HepG2 (cell line): Measurements from ENCODE around the gene ZNF334. TPM values are rescaled to one million over a fixed set of nuclear protein-coding genes. Genes with fewer than 3 reads are reported as not detected.
A peak's percentile ranks its signal among the peaks of the same experiment; 100 is the strongest.

Source experiments
- ATAC-seq: fragments of 200-7000 bp; cut with Tn5 transposase; 3 replicates; pipeline ENCODE4 v1.9.1; 2020; ENCODE audit warnings: mild to moderate bottlenecking, moderate library complexity
- BruUV-seq: library from RNA; stranded (reverse); fragments of 400-500 nt; replicated peaks from 2 replicates; lab custom pipeline; 2021; lab: Mats Ljungman, UMichigan
- CTCF ChIA-PET: fragments of 300-600 bp; formaldehyde crosslinking; extraction: SDS; loops from one replicate; lab custom pipeline; 2021; ENCODE audit warnings: low total read pairs, inconsistent platforms, low intra/inter-chr PET ratio; lab: Yijun Ruan, JAX
- POLR2A ChIA-PET: fragments of 350-600 bp; sonication (Branson Sonifier 250); formaldehyde crosslinking; loops from one replicate; lab custom pipeline; 2020; ENCODE audit warnings: antibody characterized with exemption, inconsistent platforms; lab: Yijun Ruan, JAX
- DNase-seq: peaks from one replicate; pipeline ENCODE4 v3.0.0-alpha.2; 2015; ENCODE audit warnings: low spot score
- FAIRE-seq: peaks from 3 replicates; lab custom pipeline; 2011; peaks lifted over from hg19 to GRCh38; lab: Jason Lieb, UNC
- H2AFZ ChIP-seq: one replicate; pipeline ENCODE4 v1.6.1; 2011; ENCODE audit warnings: low read length, inconsistent platforms
- H3K27ac ChIP-seq: fragments of 300-600 bp; 3 replicates; pipeline ENCODE4 v1.8.0; 2011; ENCODE audit warnings: mixed run types, mild to moderate bottlenecking, mixed read lengths, low read length, inconsistent platforms; ENCODE audit not compliant: insufficient read depth; ENCODE audit errors: extremely low read length
- H3K27me3 ChIP-seq, 2 experiments: fragments of 200-600 bp in 1 of 2; 2 replicates in 1 of 2; 3 replicates in 1 of 2; pipeline versions ENCODE4 v1.6.0 to v1.8.0; 2011; ENCODE audit warnings: low read length in 2 of 2, mild to moderate bottlenecking in 2 of 2, moderate library complexity in 2 of 2, inconsistent platforms in 1 of 2; ENCODE audit not compliant: insufficient read depth in 2 of 2, control insufficient read depth in 1 of 2
- H3K36me3 ChIP-seq, 2 experiments: fragments of 200-600 bp in 1 of 2; replicated peaks in 1 of 2; 2 replicates in 1 of 2; 3 replicates in 1 of 2; pipeline versions ENCODE4 v1.5.1 to v1.8.0; 2011; ENCODE audit warnings: low read length in 2 of 2, inconsistent platforms in 1 of 2; ENCODE audit not compliant: insufficient read depth in 2 of 2, control insufficient read depth in 1 of 2
- H3K4me1 ChIP-seq: 2 replicates; pipeline ENCODE4 v1.5.1; 2012; ENCODE audit warnings: low read length, inconsistent platforms; ENCODE audit not compliant: insufficient read depth
- H3K4me2 ChIP-seq: 2 replicates; pipeline ENCODE4 v1.6.0; 2011; ENCODE audit warnings: low read depth, low read length, inconsistent platforms
- H3K4me3 ChIP-seq, 3 experiments: fragments of 200-600 bp in 1 of 3; sonication (generic), shearing (Covaris generic) in 1 of 3; replicated peaks in 1 of 3; 2 replicates each; pipeline ENCODE4 v1.5.1; 2011 to 2016; ENCODE audit warnings: low read length in 3 of 3, inconsistent platforms in 2 of 3, low read depth in 2 of 3, mild to moderate bottlenecking in 2 of 3, control low read depth in 1 of 3, mixed read lengths in 1 of 3; ENCODE audit not compliant: insufficient read depth in 1 of 3
- H3K79me2 ChIP-seq: one replicate; pipeline ENCODE4 v1.6.1; 2011; ENCODE audit warnings: low read length, inconsistent platforms; ENCODE audit not compliant: insufficient read depth
- H3K9ac ChIP-seq: 2 replicates; pipeline ENCODE4 v1.6.0; 2011; ENCODE audit warnings: mild to moderate bottlenecking, low read depth, low read length, inconsistent platforms; ENCODE audit not compliant: insufficient read depth
- H3K9me3 ChIP-seq: 2 replicates; pipeline ENCODE4 v1.5.1; 2012; ENCODE audit warnings: mild to moderate bottlenecking, low read length
- H4K20me1 ChIP-seq: 2 replicates; pipeline ENCODE4 v1.6.0; 2011; ENCODE audit warnings: inconsistent platforms, mild to moderate bottlenecking, low read length, moderate library complexity; ENCODE audit not compliant: insufficient read depth
- CHCHD3 ChIP-seq: sonication (generic); formaldehyde crosslinking; IDR thresholded peaks from 2 replicates; pipeline ENCODE4 v1.8.0; 2022; ENCODE audit warnings: mild to moderate bottlenecking, missing genetic modification reagents, moderate library complexity
- E2F5 ChIP-seq: sonication (generic); formaldehyde crosslinking; conservative IDR thresholded peaks from 2 replicates; pipeline ENCODE4 v1.4.0; 2020; ENCODE audit warnings: missing genetic modification reagents
- FOXA3 ChIP-seq: IDR thresholded peaks from 2 replicates; pipeline ENCODE4 v1.6.1; 2016; ENCODE audit warnings: missing genetic modification reagents, missing compliant biosample characterization
- HBP1 ChIP-seq: IDR thresholded peaks from 2 replicates; pipeline ENCODE4 v1.6.1; 2016; ENCODE audit warnings: low read depth, control low read depth
- HNRNPH1 ChIP-seq: fragments of 200-400 bp; formaldehyde crosslinking; optimal IDR thresholded peaks from 2 replicates; pipeline ENCODE3; 2017; ENCODE audit warnings: mild to moderate bottlenecking, low read depth, low read length
- THAP9 ChIP-seq: sonication (generic); formaldehyde crosslinking; IDR thresholded peaks from 2 replicates; pipeline ENCODE4; 2020; ENCODE audit warnings: missing genetic modification reagents, mild to moderate bottlenecking, borderline replicate concordance
- U2AF2 ChIP-seq: fragments of 200-400 bp; formaldehyde crosslinking; IDR thresholded peaks from 2 replicates; pipeline ENCODE4 v1.6.1; 2017; ENCODE audit warnings: low read depth, mild to moderate bottlenecking, low read length
- ZNF317 ChIP-seq: sonication (generic); formaldehyde crosslinking; IDR thresholded peaks from 2 replicates; pipeline ENCODE4 v1.5.0; 2020; ENCODE audit warnings: mild to moderate bottlenecking, missing genetic modification reagents
- ZNF512 ChIP-seq: sonication (generic); formaldehyde crosslinking; IDR thresholded peaks from 2 replicates; pipeline ENCODE4 v1.4.0; 2020; ENCODE audit warnings: mild to moderate bottlenecking, missing genetic modification reagents
- ZNF607 ChIP-seq: sonication (generic); formaldehyde crosslinking; IDR thresholded peaks from 2 replicates; pipeline ENCODE4 v1.5.1; 2020; ENCODE audit warnings: missing genetic modification reagents, mild to moderate bottlenecking, borderline replicate concordance
- ZNF619 ChIP-seq: sonication (generic); formaldehyde crosslinking; IDR thresholded peaks from 2 replicates; pipeline ENCODE4 v1.4.0; 2020; ENCODE audit warnings: mild to moderate bottlenecking, missing genetic modification reagents
- ZNF788 ChIP-seq: sonication (generic); formaldehyde crosslinking; IDR thresholded peaks from 2 replicates; pipeline ENCODE4 v1.5.0; 2020; ENCODE audit warnings: mild to moderate bottlenecking, missing genetic modification reagents, borderline replicate concordance
- ZSCAN30 ChIP-seq: sonication (generic); formaldehyde crosslinking; IDR thresholded peaks from 2 replicates; pipeline ENCODE4 v1.5.0; 2020; ENCODE audit warnings: mild to moderate bottlenecking, missing genetic modification reagents
- WGBS: methylation state at CpG from one replicate; pipeline ENCODE4 v1.1.6; 2017; ENCODE audit warnings: low lambda C conversion rate; 5-methylcytosine and 5-hydroxymethylcytosine counted together
- in situ Hi-C: cut with HindIII; loops from 2 replicates; pipeline ENCODE4 v1.10.0; 2017; ENCODE audit warnings: low pct_unique_long_range_greater_than_20kb; ENCODE audit not compliant: extremely low pct_ligation_motif_present
- intact Hi-C: fragments of 100-400 bp; cut with micrococcal nuclease; formaldehyde crosslinking; loops from one replicate; pipeline ENCODE4 v1.10.0; 2022; ENCODE audit not compliant: unreplicated experiment
- polyA plus RNA-seq, 8 experiments: library from polyadenylated mRNA; depleted of rRNA in 3 of 8; stranded (reverse) in 7 of 8; unstranded in 1 of 8; fragments of >200 nt; fragmentation: Illumina TruSeq in 4 of 8; extraction: Trizol in 4 of 8; gene quantifications; 2 replicates each; pipeline versions ENCODE4 v1.2.1 to v1.2.3, GENCODE V29; 2011 to 2016; ENCODE audit warnings: low read depth in 4 of 8, missing spikeins in 1 of 8, mixed read lengths in 1 of 8; ENCODE audit not compliant: insufficient read depth in 1 of 8
- total RNA-seq, 5 experiments: library from RNA; depleted of rRNA; stranded (reverse); fragments of >200 nt; fragmentation: Illumina TruSeq; extraction: Trizol; gene quantifications; 2 replicates each; pipeline ENCODE4 v1.2.3, GENCODE V29; 2016; ENCODE audit warnings: low read depth in 1 of 5

Gene ZNF334
- total and polyA plus RNA-seq, 2 of the 13 experiments (the other 11 are each of a cell fraction or from before 2014, with no cell fraction given) = 4.8 to 7.8 TPM

- TF ChIP-seq ZSCAN30 (CRISPR knock-in tag) = 0 out of 2 replicates have a peak, but pooled peaks have one; percentile 18
- TF ChIP-seq U2AF2 = no peak
- TF ChIP-seq ZNF317 (CRISPR knock-in tag) = 0 out of 2 replicates have a peak, but pooled peaks have one; percentile 19
- 0 out of 2 replicates have a peak, but pooled peaks have one; percentile 32 for TF ChIP-seq HBP1
- TF ChIP-seq, all 625 proteins: peak for 219
Measured at GRCh38 chr20:46562373-46563169, 49.2 kb upstream of the ZNF334 start (continued).

GRCh38 chr20:46562009-46562372 lies 48.6 kb upstream of the ZNF334 start:
- no peaks in the 10 kb centered on the region; a peak in 1 of 5 replicates for H3K36me3 ChIP-seq
- in situ Hi-C loops (loop anchor here (5.0 kb wide), 1 partner anchor 120 kb away; no protein-coding TSS in a partner anchor), intact Hi-C loops (loop anchor here (1.0 to 2.0 kb wide), 2 partner anchors 45 to 119 kb away; no protein-coding TSS in a partner anchor)
- H3K9me3 ChIP-seq = no peaks in the 10 kb centered on the region
- H3K4me2 ChIP-seq = peak overlapping the region; percentile 77
- CTCF ChIA-PET = interaction anchor here (0.6 to 1.4 kb wide), 4 partner anchors 31 to 119 kb away, joined by 3 to 13 read pairs (median 4); no protein-coding TSS in a partner anchor
- H3K4me3 ChIP-seq = peak overlapping the region; percentile 24 to 58 (median 29); a peak in 5 of 6 replicates
- H3K79me2 ChIP-seq = no peaks in the 10 kb centered on the region
- peaks cover 78% of the 10 kb centered on the region for H3K4me1 ChIP-seq
- H3K27me3 ChIP-seq = no peaks in the 10 kb centered on the region
- FAIRE-seq (no peak), DNase-seq (no peak), ATAC-seq (no peak)
- peak overlapping the region; percentile 55 for H3K27ac ChIP-seq
- no peaks in the 10 kb centered on the region for H4K20me1 ChIP-seq
- BruUV-seq = no TSS peak
- 73% methylated on average over 5 of the region's 5 CpGs for WGBS
- H2AFZ ChIP-seq = peak overlapping the region; percentile 43
- H3K9ac ChIP-seq = peak overlapping the region; percentile 9; the same call in 1 of the 2 replicates
- POLR2A ChIA-PET = interaction anchor here (1.5 kb wide), 1 partner anchor 128 kb away, joined by 3 read pairs; the partner anchor contains the start of gene TP53RK
- no peak for TF ChIP-seq E2F5 (CRISPR knock-in tag)
- TF ChIP-seq FOXA3 (CRISPR knock-in tag) = no peak
- TF ChIP-seq ZNF788 (CRISPR knock-in tag) = 0 out of 2 replicates have a peak, but pooled peaks have one; percentile 16
- TF ChIP-seq ZNF512 = 0 out of 2 replicates have a peak, but pooled peaks have one; percentile 27
- TF ChIP-seq HNRNPH1 = peak; percentile 54
- 0 out of 2 replicates have a peak, but pooled peaks have one; percentile 37 for TF ChIP-seq CHCHD3 (CRISPR knock-in tag)
- TF ChIP-seq ZNF607 = 0 out of 2 replicates have a peak, but pooled peaks have one; percentile 18
- 0 out of 2 replicates have a peak, but pooled peaks have one; percentile 43 for TF ChIP-seq THAP9 (CRISPR knock-in tag)
- TF ChIP-seq ZNF619 (CRISPR knock-in tag) = 0 out of 2 replicates have a peak, but pooled peaks have one; percentile 56
